Mesodermal cell (in vitro differentiated cells): ENCODE measurements around the gene DPP6.

Source experiments
- H3K27ac ChIP-seq: 2 replicates; pipeline ENCODE4 v1.7.0; 2013; ENCODE audit warnings: mild to moderate bottlenecking, low read depth, low read length, moderate library complexity; ENCODE audit not compliant: severe bottlenecking
- H3K36me3 ChIP-seq: 2 replicates; pipeline ENCODE4 v1.7.1; 2013; ENCODE audit warnings: mild to moderate bottlenecking, low read length, moderate library complexity; ENCODE audit not compliant: control insufficient read depth, insufficient read depth
- H3K4me1 ChIP-seq: one replicate; pipeline ENCODE4 v1.7.1; 2013; ENCODE audit warnings: mild to moderate bottlenecking, low read length; ENCODE audit not compliant: insufficient read depth, control insufficient read depth, poor library complexity, severe bottlenecking
- H3K4me3 ChIP-seq: 2 replicates; pipeline ENCODE4 v1.7.0; 2013; ENCODE audit warnings: low read length, control low read depth, mild to moderate bottlenecking; ENCODE audit not compliant: insufficient read depth, poor library complexity, severe bottlenecking; ENCODE audit errors: extremely low read depth
- H3K9me3 ChIP-seq: 2 replicates; pipeline ENCODE4 v1.7.1; 2013; ENCODE audit warnings: mild to moderate bottlenecking, low read length, moderate library complexity; ENCODE audit not compliant: control insufficient read depth
- WGBS, 2 experiments: methylation state at CpG; one replicate each; pipeline ENCODE4 v1.1.5; 2013; ENCODE audit warnings: missing lambda C conversion rate in 2 of 2; ENCODE audit not compliant: insufficient coverage in 2 of 2; 5-methylcytosine and 5-hydroxymethylcytosine counted together

Gene DPP6

GRCh38 chr7:154875297-154875696 is 823.1 kb downstream of the DPP6 start:
- WGBS, 2 experiments: 92% methylated on average over 7 of the region's 13 CpGs
- peaks cover 5% of the 10 kb centered on the region for H3K4me1 ChIP-seq
- H3K4me3 ChIP-seq: no peak overlapping the region
- H3K27ac ChIP-seq: no peak overlapping the region
- H3K9me3 ChIP-seq: no peaks in the 10 kb centered on the region
- no peaks in the 10 kb centered on the region for H3K36me3 ChIP-seq

GRCh38 chr7:154876516-154876915 is 824.3 kb downstream of the DPP6 start:
- Histone ChIP-seq H3K4me3 (no peak overlapping the region), H3K27ac (no peak overlapping the region), H3K4me1 (peaks cover 5% of the 10 kb centered on the region), H3K36me3 (no peaks in the 10 kb centered on the region), H3K9me3 (no peaks in the 10 kb centered on the region)
- 67 to 80% methylated on average over 5 of the region's 5 CpGs for WGBS, 2 experiments

DNA sequence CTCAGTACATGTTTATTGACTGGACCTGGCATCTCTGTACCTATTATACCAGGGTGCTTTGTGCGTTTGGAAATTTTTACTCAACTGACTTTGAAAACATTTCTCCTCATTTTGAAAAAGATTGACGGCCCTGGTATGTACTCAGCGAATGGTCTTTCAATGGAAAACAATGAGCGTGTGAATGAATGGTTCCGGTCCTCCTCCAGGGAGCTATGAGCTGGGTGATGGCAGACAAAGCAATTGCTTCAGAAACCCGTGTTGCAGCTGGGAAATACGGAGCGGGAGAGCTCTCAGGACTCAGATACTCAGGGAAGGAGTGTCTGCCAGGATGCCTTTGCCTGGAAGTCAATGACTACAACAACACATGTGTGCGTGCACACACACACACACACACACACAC is 824.8 kb downstream of the DPP6 start:
- WGBS, 2 experiments: 83 to 86% methylated on average over 3 to 9 of the region's 9 CpGs

DNA sequence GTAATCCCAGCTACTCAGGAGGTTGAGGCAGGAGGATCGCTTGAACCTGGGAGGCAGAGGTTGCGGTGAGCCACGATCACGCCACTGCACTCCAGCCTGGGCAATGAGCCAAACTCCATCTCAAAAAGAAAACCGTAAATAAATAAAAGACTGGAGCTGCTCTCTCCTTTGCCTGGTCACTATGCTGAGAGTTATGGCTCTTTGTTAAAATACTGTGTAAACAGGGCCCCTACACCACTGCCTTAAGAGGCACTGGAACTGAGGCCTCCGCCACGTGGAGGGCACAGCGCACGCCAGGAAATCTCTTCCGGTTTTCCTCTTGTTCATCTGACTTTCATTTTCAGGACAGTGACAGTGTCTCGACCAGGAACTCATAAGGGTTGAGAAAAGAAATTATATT is 827.4 kb downstream of the DPP6 start:
- no peaks in the 10 kb centered on the region for H3K4me1 ChIP-seq
- H3K9me3 ChIP-seq: no peaks in the 10 kb centered on the region
- WGBS, 2 experiments: 98% methylated on average over 8 of the region's 11 CpGs
- H3K4me3 ChIP-seq: no peak overlapping the region
- H3K36me3 ChIP-seq: no peaks in the 10 kb centered on the region
- no peak overlapping the region for H3K27ac ChIP-seq

More for the DNA sequence above, 824.8 kb downstream of the DPP6 start:
- H3K4me3 ChIP-seq: no peak overlapping the region
- no peaks in the 10 kb centered on the region for H3K36me3 ChIP-seq
- no peaks in the 10 kb centered on the region for H3K9me3 ChIP-seq
- H3K4me1 ChIP-seq: peaks cover 5% of the 10 kb centered on the region
- no peak overlapping the region for H3K27ac ChIP-seq

GRCh38 chr7:154880513-154880912 is 828.3 kb downstream of the DPP6 start:
- no peaks in the 10 kb centered on the region for H3K36me3 ChIP-seq
- no peak overlapping the region for H3K4me3 ChIP-seq
- WGBS, 2 experiments: 96% methylated on average over 3 to 5 of the region's 9 CpGs
- H3K27ac ChIP-seq: no peak overlapping the region
- H3K9me3 ChIP-seq: no peaks in the 10 kb centered on the region
- no peaks in the 10 kb centered on the region for H3K4me1 ChIP-seq

DNA sequence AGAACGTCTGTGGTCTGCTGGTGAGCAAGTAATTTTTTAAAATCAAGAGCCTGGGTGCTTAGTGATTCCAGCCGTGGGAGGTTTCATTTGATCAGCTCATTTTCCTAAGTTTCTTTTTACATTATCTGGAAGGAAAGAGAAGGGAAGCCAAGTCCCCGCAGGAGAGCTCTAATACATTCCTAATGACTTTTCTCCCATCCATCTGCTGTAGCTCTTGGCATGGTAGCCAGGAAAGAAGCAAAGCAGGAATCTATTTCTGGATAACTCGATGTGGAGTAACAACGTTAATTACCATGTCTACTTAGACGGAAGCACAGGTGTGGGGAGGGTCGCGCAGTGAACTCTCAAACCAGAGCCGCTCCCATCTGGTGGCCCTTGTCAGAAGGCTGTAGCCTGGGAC is 828.8 kb downstream of the DPP6 start:
- H3K9me3 ChIP-seq: no peaks in the 10 kb centered on the region
- no peak overlapping the region for H3K4me3 ChIP-seq
- no peaks in the 10 kb centered on the region for H3K4me1 ChIP-seq
- WGBS, 2 experiments: 93 to 100% methylated on average over 6 of the region's 9 CpGs
- H3K27ac ChIP-seq: no peak overlapping the region
- no peaks in the 10 kb centered on the region for H3K36me3 ChIP-seq

GRCh38 chr7:154881526-154881925 is 829.3 kb downstream of the DPP6 start:
- no peak overlapping the region for H3K4me3 ChIP-seq
- no peaks in the 10 kb centered on the region for H3K9me3 ChIP-seq
- H3K36me3 ChIP-seq: no peaks in the 10 kb centered on the region
- H3K27ac ChIP-seq: no peak overlapping the region
- no peaks in the 10 kb centered on the region for H3K4me1 ChIP-seq
- WGBS, 2 experiments: 93 to 97% methylated on average over 5 to 6 of the region's 11 CpGs

DNA sequence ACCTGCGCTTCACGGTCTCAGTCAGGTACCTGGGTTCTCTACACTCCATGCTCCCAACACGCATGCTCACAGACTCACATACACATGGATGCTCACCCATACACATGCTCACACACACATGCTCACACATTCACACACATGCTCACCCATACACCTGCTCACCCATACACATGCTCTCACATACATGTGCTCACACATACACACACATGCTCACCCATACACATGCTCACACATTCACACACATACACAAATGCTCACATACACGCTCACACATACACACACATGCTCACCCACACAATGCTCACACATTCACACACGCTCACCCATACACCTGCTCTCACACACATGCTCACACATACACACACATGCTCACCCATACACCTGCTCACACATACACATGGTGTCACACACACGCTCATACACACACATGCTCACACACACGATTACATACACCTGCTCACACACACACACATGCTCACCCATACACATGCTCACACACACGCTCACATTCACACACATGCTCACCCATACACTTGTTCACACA is 830.8 kb downstream of the DPP6 start:
- 83 to 89% methylated on average over 8 of the region's 8 CpGs for WGBS, 2 experiments
- Histone ChIP-seq H3K9me3 (no peaks in the 10 kb centered on the region), H3K36me3 (no peaks in the 10 kb centered on the region), H3K4me1 (no peaks in the 10 kb centered on the region), H3K27ac (no peak overlapping the region), H3K4me3 (no peak overlapping the region)

DNA sequence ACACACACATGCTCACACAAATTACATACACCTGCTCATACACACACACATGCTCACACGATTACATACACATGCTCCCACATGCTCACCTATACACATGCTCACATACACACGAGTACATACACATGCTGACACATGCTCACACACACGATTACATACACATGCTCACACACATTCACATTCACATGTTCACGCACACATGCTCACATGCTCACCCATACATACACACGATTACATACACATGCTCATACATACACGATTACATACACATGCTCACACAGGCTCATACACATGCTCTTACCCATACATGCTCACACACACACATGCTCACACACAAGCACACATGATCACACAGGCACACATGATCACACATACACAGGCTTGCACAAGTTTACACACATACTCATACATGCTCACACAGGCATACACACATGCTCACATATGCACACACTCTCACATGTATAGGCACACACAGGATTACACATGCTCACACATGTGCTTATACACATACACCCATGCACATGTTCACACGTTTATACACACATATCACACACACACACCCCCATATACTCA is 832.2 kb downstream of the DPP6 start:
- H3K36me3 ChIP-seq: no peaks in the 10 kb centered on the region
- no peaks in the 10 kb centered on the region for H3K4me1 ChIP-seq
- H3K27ac ChIP-seq: no peak overlapping the region
- H3K9me3 ChIP-seq: peaks cover 3% of the 10 kb centered on the region
- no peak overlapping the region for H3K4me3 ChIP-seq
- 87 to 91% methylated on average over 7 of the region's 7 CpGs for WGBS, 2 experiments

GRCh38 chr7:154886591-154886990 is 834.4 kb downstream of the DPP6 start:
- no peaks in the 10 kb centered on the region for H3K36me3 ChIP-seq
- H3K4me1 ChIP-seq: no peaks in the 10 kb centered on the region
- H3K9me3 ChIP-seq: peaks cover 3% of the 10 kb centered on the region
- no peak overlapping the region for H3K4me3 ChIP-seq
- 66 to 85% methylated on average over 4 to 8 of the region's 9 CpGs for WGBS, 2 experiments
- no peak overlapping the region for H3K27ac ChIP-seq

DNA sequence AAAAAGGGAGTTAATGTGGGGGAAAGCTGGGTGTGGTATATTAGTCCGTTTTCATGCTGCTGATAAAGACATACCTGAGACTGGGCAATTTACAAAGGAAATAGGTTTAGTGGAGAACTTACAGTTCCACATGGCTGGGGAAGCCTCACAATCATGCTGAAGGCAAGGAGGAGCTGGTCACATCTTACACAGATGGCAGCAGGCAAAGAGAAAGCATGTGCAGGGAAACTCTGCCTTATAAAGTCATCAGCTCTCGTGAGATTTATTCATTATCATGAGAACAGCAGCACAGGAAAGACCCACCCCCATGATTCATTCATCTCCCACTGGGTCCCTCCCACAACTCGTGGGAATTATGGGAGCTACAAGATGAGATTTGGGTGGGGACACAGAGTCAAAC is 836.5 kb downstream of the DPP6 start:
- 87% methylated on average over 2 of the region's 3 CpGs; no CpG with 5 or more reads in 1 of the 2 experiments for WGBS, 2 experiments

More for the DNA sequence above, 836.5 kb downstream of the DPP6 start:
- H3K4me1 ChIP-seq: no peaks in the 10 kb centered on the region
- no peaks in the 10 kb centered on the region for H3K36me3 ChIP-seq
- H3K27ac ChIP-seq: no peak overlapping the region
- H3K4me3 ChIP-seq: no peak overlapping the region
- peaks cover 3% of the 10 kb centered on the region for H3K9me3 ChIP-seq
